ENCODE measurements around the gene SHISA5.
"Not testable (repeated sequence)": the region's sequence is repeated elsewhere in the genome, so short reads cannot be mapped to it uniquely, and the experiment has no call there.

SHISA5 gene, protein sequence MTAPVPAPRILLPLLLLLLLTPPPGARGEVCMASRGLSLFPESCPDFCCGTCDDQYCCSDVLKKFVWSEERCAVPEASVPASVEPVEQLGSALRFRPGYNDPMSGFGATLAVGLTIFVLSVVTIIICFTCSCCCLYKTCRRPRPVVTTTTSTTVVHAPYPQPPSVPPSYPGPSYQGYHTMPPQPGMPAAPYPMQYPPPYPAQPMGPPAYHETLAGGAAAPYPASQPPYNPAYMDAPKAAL

DNA sequence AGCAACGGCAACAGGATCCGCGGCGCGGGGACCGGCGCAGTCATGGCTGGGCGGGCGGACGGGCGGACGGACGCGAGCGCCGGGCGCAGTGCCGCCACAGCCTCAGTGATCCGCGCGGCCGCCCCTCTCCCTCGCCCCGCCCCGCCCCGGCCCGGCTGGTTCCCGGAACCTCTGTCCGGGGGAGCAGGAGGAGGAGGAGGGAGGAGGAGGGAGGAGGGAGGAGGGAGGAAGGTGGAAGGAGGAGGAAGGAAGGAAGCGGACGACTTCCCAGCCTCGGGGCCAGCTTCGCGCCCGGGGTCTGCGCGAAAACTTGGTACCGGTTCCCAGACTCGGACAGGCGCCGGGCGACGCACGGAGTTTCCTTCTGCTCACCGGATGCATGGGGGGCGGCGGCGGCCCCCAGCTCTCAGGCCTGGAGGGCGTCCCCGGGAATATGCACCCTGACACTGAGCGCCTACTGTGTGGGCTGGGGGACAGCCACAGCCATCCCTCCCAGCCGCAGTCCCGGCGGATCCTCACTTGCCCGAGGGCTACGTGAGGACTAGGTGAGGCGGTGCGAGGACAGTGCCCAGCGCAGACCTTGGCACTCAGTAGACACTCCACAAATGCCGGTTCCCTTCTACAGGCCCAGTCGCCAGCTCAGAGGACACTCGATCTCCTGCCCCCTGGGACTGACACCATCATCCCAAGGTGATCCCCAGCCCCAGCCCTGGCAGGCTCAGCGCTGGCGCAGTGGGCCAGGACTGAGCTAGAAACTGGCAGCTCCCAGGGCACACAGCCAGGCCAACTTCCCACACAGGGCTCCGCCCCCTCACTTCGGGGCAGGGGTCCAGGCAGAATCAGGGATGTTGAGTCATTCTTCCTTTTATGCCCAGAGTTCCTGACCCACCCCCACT lies at the start of gene SHISA5:
Gene SHISA5 (minus strand): TSS at position 124 of the 896 bp plus-strand sequence. CDS start 80 bp downstream, at position 44.
- DNase-seq (ENCODE audit: low read depth) = peak; percentile 40

DNA sequence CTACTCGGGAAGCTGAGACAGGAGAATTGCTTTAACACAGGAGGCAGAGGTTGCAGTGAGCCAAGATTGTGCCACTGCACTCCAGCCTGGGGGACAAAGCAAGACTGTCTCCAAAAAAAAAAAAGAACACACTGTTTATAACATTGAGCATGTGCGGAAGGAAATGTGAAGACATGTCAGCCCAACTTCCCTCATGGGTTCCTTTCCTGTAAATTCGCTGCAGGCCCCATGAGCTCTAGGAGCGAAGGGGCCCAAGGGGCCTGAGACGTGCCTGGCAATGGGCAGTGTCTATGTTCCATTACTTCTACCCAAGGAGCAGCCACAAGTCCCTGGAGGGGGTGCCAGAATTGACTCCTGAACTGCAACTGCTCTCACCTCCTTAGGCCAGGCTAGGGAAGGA lies 49.4 kb upstream of the SHISA5 start:
- DNase-seq (ENCODE audit: low read depth) = no peak

DNA sequence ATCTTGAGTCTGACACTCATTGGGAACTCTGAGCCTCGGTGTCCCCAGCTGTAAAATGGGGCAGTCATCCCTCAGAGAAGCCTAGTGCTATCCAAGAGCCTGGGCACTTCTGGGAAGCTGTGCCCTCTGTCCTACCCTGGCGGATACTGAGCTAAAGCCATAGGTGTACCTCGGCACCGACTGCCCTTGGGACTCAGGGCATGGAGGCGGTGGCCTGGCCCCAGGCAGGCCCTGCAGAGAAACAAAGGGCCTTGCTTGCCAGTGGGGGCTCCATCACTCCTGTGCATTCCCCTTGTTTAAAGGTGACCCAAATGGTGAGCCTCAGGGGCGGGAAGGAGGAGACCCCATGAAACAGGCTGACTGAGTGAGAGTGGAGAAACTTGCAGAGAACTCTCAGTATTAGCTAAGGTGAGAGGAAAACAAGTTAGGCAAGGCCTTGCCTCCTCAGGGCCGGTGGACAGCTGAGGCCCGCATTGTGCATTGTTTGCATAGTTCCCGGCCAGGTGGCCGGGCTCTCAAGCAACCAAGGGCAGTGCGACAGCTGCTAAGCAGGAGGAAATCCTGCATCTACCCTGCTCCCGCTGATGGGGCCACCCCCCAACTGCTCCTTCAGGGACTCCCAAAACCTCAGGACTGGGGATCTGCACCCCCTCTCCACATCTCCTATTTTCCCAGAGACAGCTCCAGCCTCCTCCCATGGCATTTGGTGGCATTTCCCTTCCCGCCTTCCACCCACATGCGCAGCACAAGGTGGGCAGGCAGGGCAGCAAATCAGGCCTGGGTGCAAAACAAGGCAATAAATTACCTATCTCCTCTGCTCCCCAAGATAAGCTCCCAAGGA lies 48.4 kb upstream of the SHISA5 start:
- DNase-seq (ENCODE audit: low read depth) = no peak

DNA sequence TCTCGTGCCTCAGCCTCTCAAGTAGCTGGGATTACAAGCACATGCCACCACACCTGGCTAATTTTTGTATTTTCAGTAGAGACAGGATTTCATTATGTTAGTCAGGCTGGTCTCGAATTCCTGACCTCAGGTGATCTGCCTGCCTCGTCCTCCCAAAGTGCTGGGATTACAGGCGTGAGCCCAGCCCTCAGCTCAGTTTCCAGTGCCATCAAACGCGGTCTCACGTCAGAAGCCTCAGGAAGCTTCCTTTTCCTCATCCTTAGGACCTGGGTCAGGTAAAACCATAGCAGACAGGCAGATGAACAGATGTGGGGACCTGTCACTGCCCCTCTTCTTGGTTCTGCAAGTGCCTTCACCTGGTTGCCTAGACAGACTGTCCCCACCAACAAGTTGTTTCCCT lies 47.7 kb upstream of the SHISA5 start:
- not testable (repeated sequence) for DNase-seq (ENCODE audit: low read depth)

DNA sequence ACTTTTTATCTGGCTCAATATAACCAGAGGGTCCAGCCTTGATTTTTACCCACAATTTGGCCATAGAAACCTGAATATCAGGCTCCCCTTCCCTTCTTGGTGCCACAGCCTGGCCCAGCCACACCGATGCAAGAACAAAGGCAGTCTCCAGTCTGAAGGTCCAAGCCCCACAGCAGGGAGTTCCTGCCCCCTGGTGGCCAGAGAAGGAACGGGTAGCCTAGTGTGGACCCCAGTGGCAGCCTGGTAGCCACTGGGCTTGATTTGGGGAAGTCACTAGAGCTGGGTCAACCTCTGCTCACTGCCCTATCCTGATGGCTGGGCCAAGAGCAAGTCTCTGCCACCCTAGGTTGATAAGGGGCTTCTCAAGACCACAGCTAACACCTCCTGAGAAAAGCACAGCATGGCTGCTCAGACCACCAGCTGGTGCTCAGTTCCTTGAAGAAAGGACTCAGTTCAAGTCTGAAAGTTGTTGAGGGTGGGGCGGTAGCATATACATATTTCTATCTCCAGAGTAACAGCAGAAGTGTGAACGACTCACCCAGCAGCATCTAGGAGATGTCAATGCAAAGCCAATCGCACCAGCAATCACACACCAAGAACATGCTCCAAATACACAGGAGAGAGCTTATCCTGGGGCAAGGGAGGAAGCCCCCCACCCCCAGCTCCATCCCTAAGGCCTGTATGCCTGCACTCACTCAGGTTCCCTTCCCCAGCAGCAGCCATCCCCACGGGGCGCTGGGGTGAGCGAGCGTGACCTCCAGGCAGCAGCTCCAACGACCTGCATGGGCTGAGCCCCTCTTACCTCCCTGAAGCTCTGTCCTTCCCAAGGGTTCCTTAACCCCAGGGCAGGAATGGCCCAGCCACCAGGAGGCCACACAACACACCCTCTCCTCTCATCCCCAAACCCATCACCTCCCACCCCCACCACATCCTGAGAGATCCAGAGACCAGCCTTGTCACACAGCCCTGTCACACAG lies 45.0 kb upstream of the SHISA5 start:
- peak; percentile 70 for DNase-seq (ENCODE audit: low read depth)

DNA sequence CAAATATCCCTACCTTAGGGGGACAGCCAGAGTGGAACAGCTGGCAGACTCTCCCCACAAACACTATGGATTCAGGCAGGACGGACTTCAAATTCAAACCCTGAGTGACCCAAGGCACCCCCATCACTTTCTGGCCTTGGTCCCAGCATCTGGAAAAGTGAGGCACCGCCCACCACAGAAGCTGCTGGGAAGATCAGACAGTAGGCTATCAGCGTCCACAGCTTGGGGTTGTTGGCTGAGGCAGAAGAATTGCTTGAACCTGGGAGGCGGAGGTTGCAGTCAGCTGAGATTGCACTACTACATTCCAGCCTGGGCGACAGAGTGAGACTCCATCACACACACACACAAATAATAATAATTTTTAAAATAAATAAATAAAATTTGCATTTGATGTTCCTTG lies 44.2 kb upstream of the SHISA5 start:
- no peak for DNase-seq (ENCODE audit: low read depth)

DNA sequence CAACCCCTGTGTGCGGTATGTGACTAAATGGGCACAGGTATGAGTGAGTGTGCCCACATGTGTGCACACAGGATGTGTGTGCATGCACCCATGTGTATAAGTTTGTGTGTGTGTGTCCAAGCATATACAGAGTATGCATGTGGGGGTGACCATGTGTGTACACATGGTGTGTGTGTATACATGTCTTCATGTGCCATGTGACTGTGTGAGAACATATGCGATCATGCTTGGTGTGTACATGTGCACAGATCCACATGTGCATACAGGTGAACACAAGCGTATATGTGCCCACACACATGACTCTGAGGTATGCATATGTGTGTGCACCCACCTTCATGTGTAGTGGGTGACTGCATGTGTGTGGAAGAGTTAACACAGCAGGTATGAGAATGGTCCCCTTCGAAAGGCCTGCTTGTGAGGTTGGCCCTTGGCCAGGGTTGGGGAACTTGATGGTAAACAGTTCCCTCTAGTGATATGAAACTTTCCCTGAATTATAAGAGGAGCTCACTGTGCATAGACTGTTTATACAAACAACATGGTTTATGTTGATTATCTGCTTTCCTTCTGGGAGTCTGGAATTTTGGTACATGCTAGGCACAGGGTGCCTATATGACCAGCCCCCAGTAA lies 42.3 kb upstream of the SHISA5 start:
- DNase-seq (ENCODE audit: low read depth) = no peak

DNA sequence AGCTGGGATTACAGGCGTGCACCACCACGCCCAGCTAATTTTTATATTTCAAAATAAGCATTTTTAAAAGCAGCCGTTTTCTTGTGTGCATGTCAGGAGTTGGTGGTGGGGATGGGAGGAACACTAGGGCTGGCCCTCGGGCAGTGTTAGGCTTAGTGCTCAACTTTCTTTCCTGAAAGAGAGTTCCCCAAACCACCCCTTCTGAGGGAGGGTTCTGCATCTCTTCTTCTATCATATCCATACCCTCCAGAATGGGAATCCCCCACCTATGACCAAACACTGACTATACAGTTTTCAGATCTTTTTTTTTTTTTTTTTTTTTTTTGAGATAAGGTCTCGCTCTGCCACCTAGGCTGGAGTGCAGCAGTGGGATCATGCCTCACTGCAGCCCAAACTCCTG lies 40.2 kb upstream of the SHISA5 start:
- DNase-seq (ENCODE audit: low read depth) = no peak

DNA sequence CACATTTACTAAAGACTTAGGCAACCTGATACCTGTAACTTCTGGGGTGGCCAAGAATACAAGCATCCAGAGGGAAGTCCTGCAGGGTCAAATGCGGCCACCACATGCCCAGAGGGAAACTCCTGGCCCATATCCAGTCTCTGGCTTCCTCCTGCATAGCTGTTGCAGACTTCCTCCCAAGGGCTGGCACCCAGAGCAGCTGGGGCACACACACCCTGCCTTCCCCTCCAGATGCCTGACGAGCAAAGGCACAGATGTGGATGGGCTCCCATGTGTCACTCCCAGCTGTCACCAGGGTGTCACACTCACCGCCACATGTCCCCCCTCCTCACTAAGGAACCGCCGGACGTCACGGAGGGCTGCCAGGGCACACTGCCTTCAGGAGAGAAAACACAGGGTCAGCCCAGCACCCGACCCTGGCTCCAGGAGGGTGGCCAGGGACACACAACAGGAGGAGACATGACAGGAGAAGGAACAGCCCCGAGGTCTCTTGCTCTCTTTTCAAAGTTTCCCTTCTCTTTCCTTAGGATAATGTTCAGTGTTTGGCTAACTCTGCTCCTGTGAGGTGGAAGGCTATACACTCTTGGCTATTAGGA lies 39.4 kb upstream of the SHISA5 start:
- no peak for DNase-seq (ENCODE audit: low read depth)

DNA sequence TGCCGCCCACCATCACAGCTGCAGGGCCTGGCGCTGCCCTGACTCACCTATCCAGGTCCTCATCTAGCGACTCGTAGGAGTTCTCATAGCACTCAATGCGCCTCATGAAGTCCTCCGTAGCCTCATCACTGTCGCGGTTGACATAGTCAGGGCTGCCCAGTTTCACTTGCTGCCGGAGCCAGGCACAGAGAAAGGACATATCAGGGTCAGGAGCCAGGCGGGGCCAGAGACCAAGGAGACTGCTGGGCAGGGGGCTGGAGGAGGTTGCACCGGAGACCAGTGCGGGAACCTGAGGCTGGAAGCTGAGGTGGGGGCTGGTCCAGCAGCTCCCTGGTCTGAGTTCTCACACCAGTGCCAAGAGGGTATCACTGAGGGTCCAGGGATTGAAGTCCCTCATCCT lies 34.5 kb upstream of the SHISA5 start:
- no peak for DNase-seq (ENCODE audit: low read depth)

DNA sequence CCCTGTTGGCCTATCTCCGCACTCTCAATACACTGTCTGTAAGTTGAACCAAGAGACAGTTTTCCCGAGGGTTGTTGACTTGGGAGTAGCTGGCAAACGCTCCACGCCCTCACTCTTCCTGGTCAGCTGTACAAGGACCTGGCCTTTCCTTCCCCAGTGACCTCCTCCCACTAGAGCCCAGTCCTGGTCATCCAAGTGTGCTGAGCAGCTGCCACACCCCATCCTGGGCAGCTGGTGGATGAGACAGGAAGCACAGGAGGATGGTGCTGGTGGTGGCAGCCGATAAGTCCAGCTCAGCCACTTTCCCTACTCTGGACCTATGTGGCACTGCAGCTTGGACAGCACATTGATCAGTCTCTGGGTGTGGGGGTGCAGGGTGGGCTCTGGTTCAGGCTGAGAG lies 32.8 kb upstream of the SHISA5 start:
- no peak for DNase-seq (ENCODE audit: low read depth)

DNA sequence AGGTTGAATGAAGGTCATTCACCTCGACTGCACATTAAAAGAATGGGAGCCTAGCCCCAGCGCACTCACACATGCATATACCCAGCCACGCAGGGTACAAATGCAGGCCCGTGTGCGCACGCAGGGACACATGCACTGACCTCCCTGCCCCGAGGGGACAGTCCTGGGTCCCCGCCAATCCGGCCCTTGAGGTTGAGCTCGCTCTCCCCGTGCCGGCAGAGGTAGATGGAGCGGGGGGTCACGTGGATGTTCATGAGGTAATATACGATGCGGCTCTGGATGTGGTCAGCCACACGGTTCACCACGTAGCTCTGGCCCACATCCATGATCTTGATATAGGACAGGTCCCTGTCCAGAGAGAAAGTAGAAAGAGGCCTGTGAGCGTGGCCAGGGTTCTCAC lies 32.1 kb upstream of the SHISA5 start:
- no peak for DNase-seq (ENCODE audit: low read depth)

DNA sequence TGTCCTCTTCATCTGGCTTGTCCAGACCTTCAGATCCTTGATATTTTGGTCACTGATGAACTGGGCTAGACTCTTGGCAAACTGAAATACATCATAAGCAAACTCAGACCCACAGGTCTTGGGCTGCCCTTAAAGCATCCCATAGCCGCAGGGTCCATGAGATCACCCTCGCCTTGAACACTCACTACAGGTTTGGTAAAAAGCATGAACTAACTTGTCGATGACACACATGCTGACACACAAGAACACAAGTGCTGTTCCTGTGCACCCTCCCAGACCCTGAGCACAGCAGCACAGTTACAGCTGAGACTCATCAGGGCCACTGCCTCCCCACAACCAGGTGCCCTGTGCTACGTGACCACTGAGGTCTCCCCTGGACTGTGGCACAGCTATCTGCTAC lies 31.6 kb upstream of the SHISA5 start:
- DNase-seq (ENCODE audit: low read depth) = no peak

DNA sequence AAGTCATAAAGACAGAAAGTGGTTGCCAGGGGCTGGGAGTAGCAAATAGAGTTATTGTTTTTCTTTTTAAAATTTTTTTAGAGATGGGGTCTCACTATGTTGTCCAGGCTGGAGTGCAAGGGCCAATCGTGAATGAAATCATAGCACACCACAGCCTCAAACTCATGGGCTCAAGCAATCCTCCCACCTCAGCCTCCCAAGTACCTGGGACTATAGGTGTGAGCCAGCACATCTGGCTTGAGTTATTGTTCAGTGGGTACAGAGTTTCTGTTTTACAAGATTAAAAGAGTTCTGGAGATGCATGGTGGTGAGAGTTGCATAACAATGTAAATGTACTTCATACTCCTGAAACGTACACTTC lies 29.0 kb upstream of the SHISA5 start:
- DNase-seq (ENCODE audit: low read depth) = no peak

DNA sequence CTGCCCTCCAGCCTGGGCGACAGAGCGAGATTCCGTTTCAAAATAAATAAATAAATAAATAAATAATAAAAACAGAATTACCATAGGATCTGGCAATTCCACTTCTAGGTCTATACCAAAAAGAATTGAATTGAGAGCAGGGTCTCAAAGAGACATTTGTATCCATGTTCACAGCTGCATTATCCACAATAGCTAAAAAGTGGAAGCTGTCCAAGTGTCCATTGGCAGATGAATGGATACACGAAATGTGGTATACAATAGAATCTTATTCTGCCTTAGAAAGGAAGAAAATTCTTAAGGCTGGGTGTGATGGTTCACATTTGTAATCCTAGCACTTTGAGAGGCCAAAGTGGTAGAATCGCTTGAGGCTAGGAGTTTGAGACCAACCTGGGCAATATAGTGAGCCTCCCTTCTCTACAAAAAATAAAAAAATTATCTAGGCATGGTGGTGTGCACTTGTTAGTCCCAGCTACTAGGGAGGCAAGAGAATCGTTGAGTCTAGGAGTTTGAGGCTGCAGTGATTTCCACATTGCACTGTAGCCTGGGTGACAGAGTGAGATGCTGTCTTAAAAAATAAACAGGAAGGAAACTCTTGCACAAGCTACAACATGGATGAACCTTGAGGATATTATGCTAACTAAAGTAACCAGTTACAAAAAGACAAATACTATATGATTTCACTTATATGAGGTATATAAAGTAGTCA lies 28.4 kb upstream of the SHISA5 start:
- no peak for DNase-seq (ENCODE audit: low read depth)

DNA sequence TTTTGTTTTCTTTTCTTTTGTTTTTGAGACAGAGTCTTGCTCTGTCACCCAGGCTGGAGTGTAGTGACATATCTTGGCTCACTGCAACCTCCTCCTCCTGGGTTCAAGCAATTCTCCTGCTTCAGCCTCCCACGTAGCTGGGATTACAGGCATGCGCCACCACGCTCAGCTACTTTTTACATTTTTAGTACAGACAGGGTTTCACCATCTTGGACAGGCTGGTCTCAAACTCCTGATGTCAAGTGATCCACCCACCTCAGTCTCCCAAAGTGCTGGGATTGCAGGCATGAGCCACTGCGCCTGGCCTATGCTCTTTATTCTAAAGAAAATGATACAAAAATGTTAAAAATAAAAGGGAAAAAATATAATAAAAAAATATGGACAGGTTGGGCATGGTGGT lies 26.7 kb upstream of the SHISA5 start:
- not testable (repeated sequence) for DNase-seq (ENCODE audit: low read depth)

DNA sequence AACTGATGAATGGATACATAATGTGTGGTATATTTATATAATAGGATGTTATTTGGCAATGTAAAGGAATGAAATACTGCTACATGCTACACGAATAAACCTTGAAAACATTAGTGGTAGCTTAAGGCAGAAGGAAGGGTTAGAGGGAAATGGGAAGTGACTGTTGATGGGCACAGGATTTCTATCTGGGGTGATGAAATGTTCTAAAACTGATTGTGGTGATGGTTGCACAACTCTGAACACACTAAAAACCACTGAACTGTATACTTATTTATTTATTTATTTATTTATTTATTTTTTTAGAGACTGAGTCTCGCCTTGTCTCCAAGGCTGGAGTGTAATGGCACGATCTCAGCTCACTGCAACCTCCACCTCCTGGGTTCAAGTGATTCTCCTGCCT lies 24.8 kb upstream of the SHISA5 start:
- DNase-seq (ENCODE audit: low read depth) = no peak

DNA sequence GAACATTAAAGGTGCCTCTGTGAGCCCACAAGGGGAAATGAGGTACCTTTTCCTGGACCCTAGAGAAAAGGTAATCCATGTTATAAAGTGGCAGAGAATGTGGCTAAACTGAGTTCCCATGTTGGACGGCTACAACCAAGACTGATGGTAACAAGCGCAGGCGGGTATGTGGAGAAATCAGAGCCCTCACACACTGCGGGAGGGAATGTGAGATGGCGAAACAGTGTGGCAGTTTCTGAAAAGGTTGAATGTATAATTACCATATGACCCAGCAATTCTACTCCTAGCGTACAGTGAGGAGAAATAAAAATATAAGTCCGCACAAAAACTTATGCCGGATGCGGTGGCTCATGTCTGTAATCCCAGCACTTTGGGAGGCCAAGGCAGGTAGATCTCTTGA lies 24.1 kb upstream of the SHISA5 start:
- no peak for DNase-seq (ENCODE audit: low read depth)

DNA sequence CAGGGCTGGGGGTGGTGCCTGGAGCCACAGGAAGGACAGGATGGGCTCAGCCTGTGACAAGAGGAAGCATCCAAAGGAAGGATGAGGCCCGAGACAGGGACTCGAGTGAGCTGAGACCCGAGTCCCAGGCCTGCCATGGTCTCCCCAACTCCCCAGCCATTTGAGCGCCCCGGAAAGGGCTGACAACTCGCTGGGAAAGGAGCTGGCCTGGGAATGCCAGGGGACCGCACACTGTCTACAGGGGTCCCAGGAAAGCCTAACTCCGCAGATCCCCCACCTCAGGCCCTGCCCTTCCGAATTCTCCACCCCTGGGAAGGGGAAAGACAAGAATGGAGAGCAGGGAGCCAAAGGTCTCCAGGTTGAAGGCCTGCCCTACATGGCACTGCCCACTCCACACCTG lies 21.0 kb upstream of the SHISA5 start:
- no peak for DNase-seq (ENCODE audit: low read depth)

DNA sequence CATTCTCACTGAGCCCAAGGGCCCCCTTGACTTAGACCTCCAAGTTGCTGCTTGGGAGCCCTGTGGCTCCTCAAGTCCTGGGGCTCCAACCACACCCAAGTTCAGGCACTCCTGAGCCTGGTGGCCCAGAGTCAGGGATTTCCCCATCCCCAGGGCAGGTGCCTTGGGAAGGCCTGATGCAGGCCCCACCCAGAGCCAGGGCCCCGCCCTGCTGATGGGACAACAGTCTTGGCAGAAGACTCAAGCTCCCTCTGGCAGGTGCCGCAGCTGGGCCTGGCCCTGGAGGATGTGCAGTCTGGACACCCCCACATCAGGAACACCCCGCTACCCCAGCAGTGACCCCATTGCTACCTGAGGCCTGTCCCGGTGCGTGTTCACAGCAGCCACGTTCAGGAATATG lies 17.7 kb upstream of the SHISA5 start:
- no peak for DNase-seq (ENCODE audit: low read depth)

All from activated T-helper 1 cell treated with Interleukin-2 at 50 U/mL for 16 hours (primary cell).